ENCODE results near the gene PAM16. TPM values are rescaled to one million over a fixed set of nuclear protein-coding genes. Genes with fewer than 3 reads are reported as not detected.
"Not testable (repeated sequence)": the region's sequence is repeated elsewhere in the genome, so short reads cannot be mapped to it uniquely, and the experiment has no call there.

PAM16 gene
- total RNA-seq, 5 donors from 2014 or later (not counting 1 experiment from before 2014, with no cell fraction given): 41.2 to 53.7 (median 47.4) TPM

DNA sequence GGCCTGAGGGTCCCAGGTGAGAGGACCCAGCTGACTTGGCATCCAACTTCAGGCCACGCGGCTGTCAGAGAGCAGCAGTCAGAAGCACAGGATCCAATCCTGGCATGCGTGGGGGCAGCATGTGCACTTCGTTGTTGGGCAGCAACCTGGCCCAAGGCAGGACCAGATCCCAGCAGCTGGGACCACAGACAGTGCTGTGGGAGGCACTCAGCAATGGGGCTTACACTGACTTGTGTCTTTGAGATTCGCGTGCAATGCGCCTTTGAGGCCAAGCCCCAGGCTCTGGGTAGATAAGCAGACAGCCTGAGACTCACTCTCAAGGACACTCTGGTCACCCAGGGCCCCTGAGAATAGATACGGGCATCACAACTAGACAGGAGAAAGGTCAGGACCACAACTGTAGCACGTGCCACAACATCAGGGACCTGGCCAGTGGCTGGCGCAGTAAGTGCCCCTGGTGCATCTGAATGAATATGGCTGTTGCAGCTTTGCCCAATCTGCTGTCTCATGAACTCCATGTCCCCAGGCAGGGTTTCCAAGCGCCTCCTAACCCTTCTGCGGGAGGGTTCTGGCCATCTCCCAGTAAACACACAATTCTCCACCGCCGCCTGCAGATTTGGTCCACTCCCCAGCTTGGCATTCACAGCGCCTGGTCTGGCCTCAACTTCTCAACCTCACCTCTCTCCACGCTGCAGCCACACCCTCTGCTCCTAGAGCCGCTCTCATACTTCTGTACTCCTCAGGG is 3.2 kb downstream of the PAM16 start:
- POLR2A ChIA-PET: no interaction called here
- Histone ChIP-seq H3K9me3 (no peaks in the 10 kb centered on the region), H3K4me3 (ENCODE audit: control insufficient read depth in 1 of 2, extremely low read depth in 1 of 2, low read length in 1 of 2) (no peak overlapping the region), H3K4me1 (ENCODE audit: control insufficient read depth in 1 of 2, extremely low read depth in 1 of 2, insufficient read depth in 2 of 2, low read length in 2 of 2) (peaks cover 8 to 33% of the 10 kb centered on the region in 2 experiments), H3K36me3 (ENCODE audit: control insufficient read depth in 2 of 2, extremely low read depth in 1 of 2, insufficient read depth in 1 of 2, low read length in 1 of 2) (peaks cover 0 to 6% of the 10 kb centered on the region in 2 donors), H3K27me3 (replicated peaks in 1 of 2; ENCODE audit: control insufficient read depth in 2 of 2, extremely low read depth in 1 of 2, insufficient read depth in 2 of 2, low read length in 1 of 2) (no peaks in the 10 kb centered on the region), H3K27ac (ENCODE audit: low read length) (no peak overlapping the region)
- Mint-ChIP-seq H3K27ac (no peak overlapping the region), H3K9me3 (no peaks in the 10 kb centered on the region), H3K4me1 (peaks cover 16 to 54% (median 50%) of the 10 kb centered on the region in 3 donors), H3K4me3 (peak overlapping the region in 1 of 3 donors; percentile 14), H3K27me3 (no peaks in the 10 kb centered on the region), H3K36me3 (peaks cover 4% of the 10 kb centered on the region)
- CTCF ChIA-PET: no interaction called here
- ATAC-seq (replicated peaks in 1 of 4) (no peak), DNase-seq (no peak)
- WGBS (ENCODE audit: insufficient coverage): 97% methylated on average over 17 of the region's 17 CpGs

DNA sequence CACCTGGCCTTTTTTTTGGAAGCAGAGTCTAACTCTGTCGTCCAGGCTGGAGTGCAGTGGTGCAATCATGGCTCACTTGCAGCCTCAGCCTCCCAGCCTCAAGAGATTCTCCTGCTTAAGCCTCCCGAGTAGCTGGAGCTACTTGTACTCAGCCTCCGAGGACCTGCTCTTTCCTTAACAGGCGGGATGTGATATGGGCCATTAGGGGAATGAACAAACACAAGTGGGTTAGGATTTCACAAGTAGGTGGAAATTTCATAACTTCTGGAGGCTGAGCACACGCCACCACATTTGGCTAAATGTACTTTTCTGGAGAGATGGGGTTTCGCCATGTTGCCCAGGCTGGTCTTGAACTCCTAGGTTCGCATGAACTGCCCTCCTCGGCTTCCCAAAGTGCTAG is 4.1 kb downstream of the PAM16 start:
- H3K27me3 ChIP-seq (replicated peaks in 1 of 2; ENCODE audit: control insufficient read depth in 2 of 2, extremely low read depth in 1 of 2, insufficient read depth in 2 of 2, low read length in 1 of 2): no peaks in the 10 kb centered on the region
- H3K4me3 ChIP-seq (ENCODE audit: control insufficient read depth in 1 of 2, extremely low read depth in 1 of 2, low read length in 1 of 2): no peak overlapping the region
- Mint-ChIP-seq H3K27me3 (no peaks in the 10 kb centered on the region), H3K9me3 (no peaks in the 10 kb centered on the region), H3K36me3 (peaks cover 4% of the 10 kb centered on the region), H3K27ac (peak overlapping the region in 1 of 2 donors; percentile 52), H3K4me3 (no peak overlapping the region), H3K4me1 (peaks cover 16 to 54% (median 50%) of the 10 kb centered on the region in 3 donors)
- 94% methylated on average over 4 of the region's 8 CpGs for WGBS (ENCODE audit: insufficient coverage)
- CTCF ChIA-PET: no interaction called here
- POLR2A ChIA-PET: no interaction called here
- H3K36me3 ChIP-seq (ENCODE audit: control insufficient read depth in 2 of 2, extremely low read depth in 1 of 2, insufficient read depth in 1 of 2, low read length in 1 of 2): peaks cover 0 to 6% of the 10 kb centered on the region in 2 donors
- no peak for DNase-seq
- ATAC-seq (replicated peaks in 1 of 4): no peak
- H3K4me1 ChIP-seq (ENCODE audit: control insufficient read depth in 1 of 2, extremely low read depth in 1 of 2, insufficient read depth in 2 of 2, low read length in 2 of 2): peaks cover 8 to 33% of the 10 kb centered on the region in 2 experiments
- H3K27ac ChIP-seq (ENCODE audit: low read length): no peak overlapping the region
- H3K9me3 ChIP-seq: no peaks in the 10 kb centered on the region

DNA sequence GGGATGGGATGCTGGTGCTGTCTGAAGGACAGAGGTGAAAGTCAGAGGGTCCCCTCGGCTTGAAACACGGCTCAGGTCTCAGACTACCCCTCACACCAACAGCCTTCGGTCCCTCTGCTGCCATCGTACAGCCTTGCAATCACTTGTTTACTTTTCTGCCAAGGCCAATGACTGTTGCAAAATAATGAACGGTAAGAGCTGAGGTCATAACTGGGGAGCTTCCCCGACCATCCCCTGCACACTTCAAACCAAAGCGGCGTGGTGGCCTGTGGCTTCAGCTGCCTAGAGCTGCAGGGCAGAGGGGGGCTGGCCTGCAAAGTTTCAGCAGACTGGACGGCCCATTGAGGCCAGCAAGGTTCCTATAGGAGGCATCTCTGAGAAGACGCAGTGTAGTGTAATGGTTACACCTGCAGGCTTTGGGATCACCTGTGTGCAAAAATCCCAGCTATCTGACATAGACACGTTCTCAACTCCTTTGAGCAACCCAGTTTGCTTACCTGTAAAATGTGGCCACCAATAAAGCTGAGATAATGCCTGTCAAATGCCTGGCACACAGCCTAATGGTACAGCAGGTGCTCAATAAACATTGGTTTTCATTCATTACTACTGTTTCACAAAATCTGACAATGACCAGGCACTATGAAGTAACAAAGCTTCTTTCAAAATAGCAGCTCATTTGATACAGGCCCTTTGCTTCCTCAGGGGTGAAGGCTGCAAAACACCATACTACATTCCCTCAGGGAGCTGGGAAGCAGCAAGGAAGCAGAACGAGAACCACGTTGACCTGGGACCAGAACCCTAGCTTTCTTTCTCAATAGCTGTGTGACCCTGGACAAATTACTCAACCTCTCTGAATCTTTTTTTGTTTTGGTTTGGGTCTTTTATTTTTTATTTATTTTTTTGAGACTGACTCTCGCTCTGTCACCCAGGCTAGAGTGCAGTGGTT is 5.0 kb downstream of the PAM16 start:
- Mint-ChIP-seq H3K9me3 (no peaks in the 10 kb centered on the region), H3K27me3 (no peaks in the 10 kb centered on the region), H3K27ac (no peak overlapping the region), H3K4me1 (peaks cover 16 to 48% (median 42%) of the 10 kb centered on the region in 3 donors), H3K4me3 (no peak overlapping the region), H3K36me3 (peaks cover 4% of the 10 kb centered on the region)
- Histone ChIP-seq H3K27me3 (replicated peaks in 1 of 2; ENCODE audit: control insufficient read depth in 2 of 2, extremely low read depth in 1 of 2, insufficient read depth in 2 of 2, low read length in 1 of 2) (no peaks in the 10 kb centered on the region), H3K4me3 (ENCODE audit: control insufficient read depth in 1 of 2, extremely low read depth in 1 of 2, low read length in 1 of 2) (no peak overlapping the region), H3K9me3 (no peaks in the 10 kb centered on the region), H3K27ac (ENCODE audit: low read length) (no peak overlapping the region), H3K36me3 (ENCODE audit: control insufficient read depth in 2 of 2, extremely low read depth in 1 of 2, insufficient read depth in 1 of 2, low read length in 1 of 2) (peaks cover 3 to 10% of the 10 kb centered on the region in 2 donors), H3K4me1 (ENCODE audit: control insufficient read depth in 1 of 2, extremely low read depth in 1 of 2, insufficient read depth in 2 of 2, low read length in 2 of 2) (peaks cover 8 to 36% of the 10 kb centered on the region in 2 experiments)
- DNase-seq: no peak
- ChIA-PET POLR2A (no interaction called here), CTCF (no interaction called here)
- 92% methylated on average over 4 of the region's 14 CpGs for WGBS (ENCODE audit: insufficient coverage)
- no peak for ATAC-seq (replicated peaks in 1 of 4)

DNA sequence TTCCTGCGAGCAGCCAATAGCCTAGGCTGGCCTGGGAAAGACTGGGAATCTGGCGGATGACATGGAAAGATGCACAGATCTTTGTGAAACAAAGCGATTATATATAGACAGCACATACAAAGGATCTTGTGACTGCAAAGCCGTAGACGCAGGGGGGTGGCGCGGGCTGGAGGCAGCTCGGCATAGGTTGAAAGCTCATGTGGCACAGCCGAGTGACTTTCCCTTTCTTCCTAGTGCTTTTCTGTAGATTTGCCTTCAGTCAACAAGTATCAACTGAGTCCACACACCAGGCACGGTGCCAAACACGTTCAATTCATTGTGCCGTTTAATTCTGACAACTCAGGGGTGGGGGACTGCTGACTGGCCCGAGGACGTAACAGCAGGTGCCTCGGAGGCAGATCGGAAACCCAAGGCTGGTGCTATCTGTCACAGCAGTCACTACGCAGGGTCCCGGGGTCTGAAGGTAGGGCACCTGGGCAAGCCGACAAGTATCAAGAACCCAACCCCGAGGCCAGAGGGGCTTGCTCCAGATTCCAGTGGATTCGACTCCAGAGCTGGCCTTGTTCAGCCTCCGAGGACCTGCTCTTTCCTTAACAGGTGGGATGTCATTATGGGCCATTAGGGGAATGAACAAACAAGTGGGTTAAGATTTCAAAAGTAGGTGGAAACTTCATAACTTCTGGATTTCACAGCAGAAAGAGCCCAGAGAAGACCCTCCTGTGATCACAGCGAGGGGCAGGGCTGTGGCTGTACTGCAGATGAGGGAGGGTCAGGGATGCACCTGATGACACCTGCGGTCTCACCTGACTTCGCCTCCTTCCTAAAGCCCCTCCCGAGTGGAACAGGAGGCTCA is 5.9 kb downstream of the PAM16 start:
- H3K36me3 Mint-ChIP-seq: peaks cover 4% of the 10 kb centered on the region
- POLR2A ChIA-PET: no interaction called here
- Histone ChIP-seq H3K27ac (ENCODE audit: low read length) (no peak overlapping the region), H3K9me3 (no peaks in the 10 kb centered on the region), H3K4me1 (ENCODE audit: control insufficient read depth in 1 of 2, extremely low read depth in 1 of 2, insufficient read depth in 2 of 2, low read length in 2 of 2) (peaks cover 6 to 30% of the 10 kb centered on the region in 2 experiments), H3K4me3 (ENCODE audit: control insufficient read depth in 1 of 2, extremely low read depth in 1 of 2, low read length in 1 of 2) (no peak overlapping the region), H3K27me3 (replicated peaks in 1 of 2; ENCODE audit: control insufficient read depth in 2 of 2, extremely low read depth in 1 of 2, insufficient read depth in 2 of 2, low read length in 1 of 2) (no peaks in the 10 kb centered on the region), H3K36me3 (ENCODE audit: control insufficient read depth in 2 of 2, extremely low read depth in 1 of 2, insufficient read depth in 1 of 2, low read length in 1 of 2) (peaks cover 7 to 18% of the 10 kb centered on the region in 2 donors)
- ATAC-seq (replicated peaks in 1 of 4) (peak in 1 of 4 experiments; percentile 9), DNase-seq (no peak)
- H3K4me3 Mint-ChIP-seq: no peak overlapping the region
- WGBS (ENCODE audit: insufficient coverage): 95% methylated on average over 22 of the region's 26 CpGs
- no peak overlapping the region for H3K27ac Mint-ChIP-seq
- H3K27me3 Mint-ChIP-seq: no peaks in the 10 kb centered on the region
- H3K9me3 Mint-ChIP-seq: no peaks in the 10 kb centered on the region
- peaks cover 12 to 43% (median 36%) of the 10 kb centered on the region in 3 donors for H3K4me1 Mint-ChIP-seq
- CTCF ChIA-PET: no interaction called here

DNA sequence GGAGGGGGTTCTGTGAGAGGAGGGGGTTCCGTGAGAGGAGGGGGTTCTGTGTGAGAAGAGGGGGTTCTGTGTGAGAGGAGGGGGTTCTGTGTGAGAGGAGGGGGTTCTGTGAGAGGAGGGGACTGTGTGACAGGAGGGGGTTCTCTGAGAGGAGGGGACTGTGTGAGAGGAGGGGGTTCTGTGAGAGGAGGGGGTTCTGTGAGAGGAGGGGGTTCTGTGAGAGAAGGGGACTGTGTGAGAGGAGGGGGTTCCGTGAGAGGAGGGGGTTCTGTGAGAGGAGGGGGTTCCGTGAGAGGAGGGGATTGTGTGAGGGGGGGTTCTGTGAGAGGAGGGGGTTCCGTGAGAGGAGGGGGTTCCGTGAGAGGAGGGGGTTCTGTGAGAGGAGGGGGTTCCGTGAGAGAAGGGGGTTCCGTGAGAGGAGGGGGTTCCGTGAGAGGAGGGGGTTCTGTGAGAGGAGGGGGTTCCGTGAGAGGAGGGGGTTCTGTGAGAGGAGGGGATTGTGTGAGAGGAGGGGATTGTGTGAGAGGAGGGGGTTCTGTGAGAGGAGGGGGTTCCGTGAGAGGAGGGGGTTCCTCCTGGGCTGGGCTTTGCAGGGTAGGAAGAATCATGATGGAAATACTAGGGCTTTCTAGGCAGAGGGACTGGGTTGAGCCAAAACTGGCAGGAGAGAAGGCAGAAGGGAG is 6.7 kb downstream of the PAM16 start:
- peaks cover 12 to 37% (median 31%) of the 10 kb centered on the region in 3 donors for H3K4me1 Mint-ChIP-seq
- H3K9me3 Mint-ChIP-seq; H3K4me3 ChIP-seq (ENCODE audit: control insufficient read depth in 1 of 2, extremely low read depth in 1 of 2, low read length in 1 of 2); H3K27ac ChIP-seq (ENCODE audit: low read length); H3K36me3 Mint-ChIP-seq; H3K27me3 ChIP-seq (replicated peaks in 1 of 2; ENCODE audit: control insufficient read depth in 2 of 2, extremely low read depth in 1 of 2, insufficient read depth in 2 of 2, low read length in 1 of 2); POLR2A ChIA-PET; H3K27ac Mint-ChIP-seq; H3K9me3 ChIP-seq; CTCF ChIA-PET; H3K27me3 Mint-ChIP-seq; H3K4me3 Mint-ChIP-seq; ATAC-seq (replicated peaks in 1 of 4); DNase-seq: not testable (repeated sequence)
- Histone ChIP-seq H3K36me3 (ENCODE audit: control insufficient read depth in 2 of 2, extremely low read depth in 1 of 2, insufficient read depth in 1 of 2, low read length in 1 of 2) (peaks cover 12 to 25% of the 10 kb centered on the region in 2 donors), H3K4me1 (ENCODE audit: control insufficient read depth in 1 of 2, extremely low read depth in 1 of 2, insufficient read depth in 2 of 2, low read length in 2 of 2) (peaks cover 0 to 22% of the 10 kb centered on the region in 2 experiments)
- 53% methylated on average over 4 of the region's 10 CpGs for WGBS (ENCODE audit: insufficient coverage)

All from T-cell (primary cell).